ENCODE results near the gene FGGY.
"Not testable (repeated sequence)": the region's sequence is repeated elsewhere in the genome, so short reads cannot be mapped to it uniquely, and the experiment has no call there.

The FGGY gene

GRCh38 chr1:59494145-59494833 lies 197.4 kb downstream of the FGGY start:
- DNase-seq, result no peak

- DNase-seq, result not testable (repeated sequence)
These were observed 199.3 kb downstream of the FGGY start for GRCh38 chr1:59496156-59496555.

DNA sequence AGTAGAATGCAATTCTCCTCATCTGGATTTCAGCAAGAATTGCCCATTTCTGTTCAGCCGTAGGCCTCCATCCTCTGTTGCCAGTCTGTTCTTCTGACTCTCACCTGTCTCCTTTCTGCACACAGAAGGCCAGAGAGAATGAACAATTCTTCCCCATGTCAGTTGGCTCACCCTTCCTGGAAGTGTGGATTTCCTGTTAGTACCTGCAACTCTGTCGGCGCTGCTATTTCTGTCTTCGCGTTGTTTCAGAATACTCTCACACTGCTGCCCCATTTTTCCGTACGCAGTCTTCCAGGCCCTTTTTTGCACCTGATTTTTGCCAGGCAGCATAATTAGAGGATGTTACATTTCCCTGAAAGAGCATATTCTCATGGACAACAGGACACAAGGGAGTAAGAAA lies 200.7 kb downstream of the FGGY start:
- DNase-seq, result no peak

GRCh38 chr1:59498640-59499039 lies 201.7 kb downstream of the FGGY start:
- DNase-seq, result no peak

DNA sequence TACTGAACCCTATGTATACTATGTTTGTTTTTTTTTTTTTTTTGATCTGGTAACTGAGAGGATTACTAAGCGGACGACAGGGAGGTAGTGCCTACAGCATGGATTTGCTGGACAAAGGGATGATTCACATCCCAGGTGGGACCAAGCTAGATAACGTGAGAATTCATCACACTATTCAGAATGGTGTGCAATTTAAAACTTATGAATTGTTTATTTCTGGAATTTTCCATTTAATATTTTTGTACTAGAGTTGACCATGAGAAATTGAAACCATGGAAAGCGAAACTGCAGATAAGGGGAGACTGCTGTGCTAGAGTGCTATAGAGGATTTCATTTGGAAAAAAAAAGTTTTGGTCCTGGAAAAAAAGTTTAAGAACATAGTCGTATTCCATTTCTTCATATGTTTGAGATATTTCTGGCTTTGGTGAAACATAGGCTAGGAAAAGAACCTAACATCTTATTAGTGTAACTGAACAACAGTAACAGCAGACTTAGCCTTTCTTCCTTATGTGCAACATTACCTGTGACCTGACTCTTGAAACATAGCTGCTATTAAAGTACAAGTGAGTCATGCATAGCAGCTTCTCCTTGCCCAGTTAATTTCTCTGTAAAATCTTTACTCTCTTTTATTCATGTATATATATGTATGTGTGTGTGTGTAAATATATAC lies 202.5 kb downstream of the FGGY start:
- no peak for DNase-seq

DNA sequence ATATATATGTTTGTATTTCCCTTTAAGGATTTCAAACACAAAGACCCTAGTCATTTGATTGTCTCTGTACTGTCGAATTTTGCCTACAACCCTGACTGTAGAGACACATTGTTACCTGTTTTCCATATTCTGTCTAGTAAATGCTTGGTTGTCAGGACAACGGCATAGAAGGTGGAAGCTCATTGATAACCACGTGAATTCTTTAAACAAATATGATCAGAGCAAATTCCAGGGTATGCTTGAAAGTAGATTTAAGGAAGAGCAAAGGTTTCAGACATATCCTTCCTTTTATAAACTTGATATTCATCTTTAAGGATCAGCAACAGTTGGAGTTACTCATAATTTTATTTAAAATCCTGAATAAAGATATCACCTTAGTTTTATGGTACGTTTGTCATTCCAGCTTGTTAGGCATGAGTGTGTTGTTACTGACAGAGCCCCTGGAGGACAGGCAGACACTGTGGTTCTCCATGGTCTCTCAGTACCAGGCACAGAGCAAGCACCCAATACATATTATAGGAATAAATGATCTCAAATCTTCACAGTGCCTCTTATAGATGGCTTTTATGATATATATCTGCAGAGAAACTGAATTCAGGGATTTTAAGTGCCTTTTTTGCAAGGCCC lies 203.2 kb downstream of the FGGY start:
- no peak for DNase-seq

GRCh38 chr1:59500950-59501742 lies 204.3 kb downstream of the FGGY start:
- DNase-seq, result peak; percentile 77

DNA sequence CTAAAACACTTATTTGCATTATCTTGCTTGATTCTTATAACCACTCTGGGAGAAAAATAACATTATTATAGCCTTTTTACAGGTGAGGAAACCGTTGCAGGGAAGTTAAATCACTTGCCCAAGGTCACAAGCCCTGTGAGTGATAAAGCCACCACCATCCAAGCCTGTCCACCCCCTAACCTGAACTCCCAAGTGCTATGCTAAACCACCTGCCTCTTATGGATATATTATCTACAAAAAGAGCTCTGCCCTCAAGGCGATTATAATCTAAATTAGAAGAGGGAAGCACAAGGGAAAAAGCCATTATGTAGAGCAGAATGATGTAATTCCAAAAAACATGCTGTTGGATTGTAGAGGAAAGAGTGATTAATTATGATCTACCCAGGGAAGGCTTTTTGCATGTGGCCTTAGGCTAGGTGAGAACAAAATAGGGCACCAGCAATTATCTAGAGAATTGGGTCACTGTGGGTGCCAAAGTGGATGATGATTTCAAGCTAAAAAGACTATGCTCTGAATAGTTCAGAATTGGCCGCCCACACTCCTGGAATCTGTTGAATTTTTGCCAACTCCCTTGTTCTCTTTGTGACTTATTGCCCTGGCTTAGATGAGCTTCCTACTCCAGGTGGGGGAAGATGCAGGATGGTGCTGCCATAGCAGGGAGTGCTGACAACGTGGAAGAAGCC lies 205.3 kb downstream of the FGGY start:
- DNase-seq, result no peak

DNA sequence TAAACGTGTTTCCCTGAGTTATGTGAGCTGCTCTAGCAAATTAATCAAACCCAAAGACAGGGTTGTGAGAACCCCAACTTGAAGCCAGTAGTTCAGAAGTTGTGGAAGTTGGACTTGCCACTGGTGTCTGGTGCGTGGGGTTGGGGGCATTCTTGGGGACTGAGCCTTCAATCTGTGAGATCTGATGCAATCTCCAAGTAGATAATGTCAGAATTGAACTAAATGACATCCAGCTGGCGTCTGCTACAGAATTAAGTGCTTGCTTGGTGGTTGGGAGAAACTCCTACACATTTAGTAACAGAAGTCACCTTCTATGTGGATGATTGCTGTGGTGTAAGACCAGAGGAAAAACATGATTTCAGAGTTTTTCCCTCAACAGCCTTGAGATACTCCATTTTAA lies 207.4 kb downstream of the FGGY start:
- DNase-seq, result no peak

DNA sequence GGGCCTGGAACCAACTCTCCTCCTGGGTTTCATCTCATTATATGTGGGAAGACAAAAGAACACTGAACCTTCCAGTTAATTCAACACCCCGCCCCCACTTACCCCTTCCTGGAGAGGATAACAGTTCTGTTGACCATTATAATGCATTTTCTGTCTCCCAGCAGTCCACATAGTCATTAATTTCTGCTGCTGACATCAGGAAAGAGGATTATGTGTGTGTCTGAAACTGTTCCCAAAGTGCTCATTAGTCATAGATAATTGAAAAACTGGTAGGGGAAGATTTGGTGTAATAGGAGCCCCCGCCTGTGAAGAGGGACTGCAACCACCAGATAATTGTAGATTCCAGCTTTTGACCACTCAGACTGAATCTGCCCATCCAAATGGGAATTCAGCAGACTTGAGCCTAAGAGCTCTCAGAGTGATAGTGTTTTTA lies 208.7 kb downstream of the FGGY start:
- peak; percentile 63 for DNase-seq

GRCh38 chr1:59506952-59507351 lies 210.1 kb downstream of the FGGY start:
- no peak for DNase-seq

DNA sequence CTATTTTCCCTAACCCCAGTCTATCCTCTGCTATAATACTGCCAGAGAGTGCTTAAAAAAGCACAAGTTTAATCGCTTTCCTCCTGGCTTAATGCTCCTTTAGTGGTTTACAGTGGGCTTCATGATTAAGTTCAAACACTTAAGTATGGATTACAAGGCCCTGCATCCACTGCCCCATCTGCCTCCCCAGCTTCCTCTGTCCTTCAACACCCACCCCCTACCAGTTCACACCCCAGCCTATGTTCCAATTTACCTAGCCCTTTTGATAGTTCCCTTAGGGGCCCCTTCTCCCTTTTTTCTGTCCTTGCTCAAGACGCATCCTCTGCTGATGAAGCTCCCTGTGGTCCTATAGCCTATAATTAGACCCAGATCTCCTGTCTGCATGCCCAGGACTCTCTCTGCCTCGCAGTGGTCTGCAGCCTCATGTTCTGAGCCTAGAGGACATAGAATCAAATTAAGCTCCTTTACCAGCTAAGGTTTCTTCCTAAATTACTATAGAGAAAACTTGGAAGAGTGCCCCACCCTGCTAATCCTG lies 212.5 kb downstream of the FGGY start:
- DNase-seq, result no peak

- DNase-seq, result no peak
These were observed 213.4 kb downstream of the FGGY start for GRCh38 chr1:59510249-59510648.

- DNase-seq, result no peak
These were observed 214.9 kb downstream of the FGGY start for GRCh38 chr1:59511476-59512465.

GRCh38 chr1:59512702-59513101 lies 215.8 kb downstream of the FGGY start:
- DNase-seq, result no peak

DNA sequence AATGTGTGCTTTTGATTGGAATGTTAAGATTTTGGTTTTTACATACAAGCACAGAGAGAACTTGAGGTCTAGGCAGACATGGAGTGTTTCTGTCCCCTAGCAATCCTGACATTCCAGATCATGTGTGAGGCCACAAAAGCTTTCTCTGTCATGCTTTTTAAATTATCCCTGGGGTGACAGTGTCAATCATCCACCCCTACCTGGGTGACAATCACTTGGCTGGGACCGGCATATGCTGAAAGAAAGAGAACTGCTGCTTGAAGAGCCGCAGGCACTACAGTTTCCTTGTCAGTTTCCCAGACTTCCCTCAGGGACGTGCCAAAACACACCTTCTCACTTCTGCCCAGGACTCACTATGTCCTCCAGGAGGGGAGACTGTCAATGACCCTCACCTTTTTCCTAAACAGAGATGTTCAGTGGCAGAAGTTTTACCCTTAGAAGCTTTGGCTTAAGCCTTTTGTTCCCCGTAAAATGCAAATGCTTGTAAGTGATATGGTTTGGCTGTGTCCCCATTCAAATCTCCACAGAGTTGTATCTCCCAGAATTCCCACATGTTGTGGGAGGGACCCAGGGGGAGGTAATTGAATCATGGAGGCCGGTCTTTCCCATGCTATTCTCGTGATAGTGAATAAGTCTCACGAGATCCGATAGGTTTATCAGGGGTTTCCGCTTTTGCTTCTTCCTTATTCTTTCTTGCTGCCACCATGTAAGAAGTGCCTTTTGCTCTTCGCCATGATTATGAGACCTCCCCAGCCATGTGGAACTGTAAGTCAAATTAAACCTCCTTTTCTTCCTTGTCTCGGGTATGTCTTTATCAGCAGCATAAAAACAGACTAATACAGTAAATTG lies 217.4 kb downstream of the FGGY start:
- DNase-seq, result no peak

GRCh38 chr1:59516881-59517280 lies 220.0 kb downstream of the FGGY start:
- no peak for DNase-seq

- no peak for DNase-seq
These were observed 223.3 kb downstream of the FGGY start for GRCh38 chr1:59520194-59520593.

GRCh38 chr1:59520827-59521418 lies 224.0 kb downstream of the FGGY start:
- DNase-seq, result no peak

DNA sequence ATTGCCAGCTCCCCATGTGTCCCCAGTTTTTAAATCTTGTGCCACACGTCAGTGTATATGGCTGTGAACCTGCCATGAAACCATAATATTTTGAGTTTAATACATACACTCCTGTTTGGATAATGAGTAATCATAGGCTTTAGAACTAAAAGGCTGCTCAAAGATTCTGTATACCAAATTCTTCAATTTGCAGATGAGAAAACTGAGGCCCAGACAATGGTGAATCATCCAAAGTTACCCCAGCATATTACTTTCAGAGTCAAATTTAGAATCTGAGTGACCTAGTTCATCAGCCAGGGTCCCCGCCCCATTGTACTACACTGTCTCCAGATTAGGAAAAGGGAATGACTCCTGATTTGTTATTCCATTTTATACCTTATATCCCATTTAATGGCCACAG lies 224.6 kb downstream of the FGGY start:
- DNase-seq, result no peak
